H1 (cell line): Measurements from ENCODE around the gene ESRRB. TPM values are rescaled to one million over a fixed set of nuclear protein-coding genes. Genes with fewer than 3 reads are reported as not detected.

Source experiments
- CHD2 ChIP-seq: IDR thresholded peaks from 2 replicates; pipeline ENCODE4 v1.6.1; 2012; ENCODE audit warnings: low read length, improper control_type of control experiment
- EZH2 ChIP-seq: fragments of 200-600 bp; sonication (generic); IDR thresholded peaks from 2 replicates; pipeline ENCODE4 v1.7.1; 2012; ENCODE audit warnings: low read depth, mild to moderate bottlenecking, moderate library complexity, low read length, inconsistent platforms; ENCODE audit not compliant: severe bottlenecking
- SP1 ChIP-seq: IDR thresholded peaks from 2 replicates; pipeline ENCODE4 v1.6.1; 2011; ENCODE audit warnings: low read depth, low read length
- SRF ChIP-seq: IDR thresholded peaks from 2 replicates; pipeline ENCODE4 v1.6.1; 2011; ENCODE audit warnings: mild to moderate bottlenecking, low read depth, low read length, moderate library complexity
- SUZ12 ChIP-seq: fragments of 200-600 bp; sonication (generic); IDR thresholded peaks from 2 replicates; pipeline ENCODE4 v1.6.1; 2012; ENCODE audit warnings: mild to moderate bottlenecking, inconsistent platforms, low read length, moderate library complexity, mixed read lengths
- TBP ChIP-seq: IDR thresholded peaks from 2 replicates; pipeline ENCODE4 v1.6.1; 2011; ENCODE audit warnings: low read depth, low read length, improper control_type of control experiment
- polyA plus RNA-seq, 7 experiments: library from polyadenylated mRNA; depleted of rRNA in 3 of 7; stranded (reverse) in 5 of 7; unstranded in 2 of 7; fragments of >200 nt in 5 of 7; fragments of 200-250 nt in 2 of 7; gene quantifications; 1 replicate in 5 of 7; 2 replicates in 1 of 7; 4 replicates in 1 of 7; pipeline versions ENCODE4 v1.2.1 to v1.2.3, GENCODE V29; 2011 to 2013; ENCODE audit warnings: missing spikeins in 2 of 7, mixed read lengths in 2 of 7
- total RNA-seq: library from RNA; stranded (reverse); fragmentation: NEBNext Ultra II Directional; extraction: Animal tissue kit (Norgen Biotek cat#: 25700); gene quantifications from 2 replicates; pipeline ENCODE4 v1.2.1, GENCODE V29; 2021
- TF ChIP-seq, protein P1 (sequence below): IDR thresholded peaks from 2 replicates; pipeline ENCODE4 v1.6.1; 2011; ENCODE audit warnings: low read length, improper control_type of control experiment
- TF ChIP-seq, protein P2 (sequence below): IDR thresholded peaks from 2 replicates; pipeline ENCODE4 v1.6.1; 2012; ENCODE audit warnings: low read length, inconsistent platforms

The ESRRB gene
- total and polyA plus RNA-seq, 2 of the 8 experiments (the other 6 are each of a cell fraction or from before 2014, with no cell fraction given): 0.29 to 0.45 TPM

DNA sequence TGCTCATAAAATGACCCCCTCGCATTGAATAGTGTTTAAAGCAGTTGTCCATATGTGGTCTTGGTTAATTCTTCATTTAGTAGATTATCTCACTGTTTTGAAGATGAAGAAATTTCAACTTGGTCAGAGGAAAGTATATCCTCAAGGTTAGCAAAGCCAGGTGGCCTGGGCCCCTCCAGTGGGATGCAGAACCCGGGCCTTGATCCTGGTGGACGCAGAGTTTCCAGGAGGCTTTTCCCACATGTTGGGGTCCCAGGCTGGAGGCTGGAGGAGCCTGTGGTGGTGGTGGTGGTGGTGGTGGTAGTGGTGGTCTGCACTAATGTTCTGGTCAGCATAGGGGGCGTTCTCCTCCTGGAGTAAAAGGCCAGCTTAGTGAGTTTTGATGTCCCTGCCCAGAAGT, 85.9 kb downstream of the ESRRB start (continued):
- TF ChIP-seq, protein P1, sequence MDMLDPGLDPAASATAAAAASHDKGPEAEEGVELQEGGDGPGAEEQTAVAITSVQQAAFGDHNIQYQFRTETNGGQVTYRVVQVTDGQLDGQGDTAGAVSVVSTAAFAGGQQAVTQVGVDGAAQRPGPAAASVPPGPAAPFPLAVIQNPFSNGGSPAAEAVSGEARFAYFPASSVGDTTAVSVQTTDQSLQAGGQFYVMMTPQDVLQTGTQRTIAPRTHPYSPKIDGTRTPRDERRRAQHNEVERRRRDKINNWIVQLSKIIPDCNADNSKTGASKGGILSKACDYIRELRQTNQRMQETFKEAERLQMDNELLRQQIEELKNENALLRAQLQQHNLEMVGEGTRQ: no peak
- TF ChIP-seq SRF (no peak), SP1 (no peak), EZH2 (no peak), CHD2 (no peak), SUZ12 (no peak), TBP (no peak)
- TF ChIP-seq, protein P2, sequence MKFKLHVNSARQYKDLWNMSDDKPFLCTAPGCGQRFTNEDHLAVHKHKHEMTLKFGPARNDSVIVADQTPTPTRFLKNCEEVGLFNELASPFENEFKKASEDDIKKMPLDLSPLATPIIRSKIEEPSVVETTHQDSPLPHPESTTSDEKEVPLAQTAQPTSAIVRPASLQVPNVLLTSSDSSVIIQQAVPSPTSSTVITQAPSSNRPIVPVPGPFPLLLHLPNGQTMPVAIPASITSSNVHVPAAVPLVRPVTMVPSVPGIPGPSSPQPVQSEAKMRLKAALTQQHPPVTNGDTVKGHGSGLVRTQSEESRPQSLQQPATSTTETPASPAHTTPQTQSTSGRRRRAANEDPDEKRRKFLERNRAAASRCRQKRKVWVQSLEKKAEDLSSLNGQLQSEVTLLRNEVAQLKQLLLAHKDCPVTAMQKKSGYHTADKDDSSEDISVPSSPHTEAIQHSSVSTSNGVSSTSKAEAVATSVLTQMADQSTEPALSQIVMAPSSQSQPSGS: no peak
